Mammary epithelial cell (primary cell): Measurements from ENCODE around the gene ANKRD11.

ENCODE experiments used
- CTCF ChIP-seq, 2 donors: IDR thresholded peaks in 1 of 2; conservative IDR thresholded peaks in 1 of 2; 2 replicates each; pipeline ENCODE4 v1.5.1; 2011 to 2012; ENCODE audit warnings: inconsistent platforms in 2 of 2, low read length in 2 of 2, mild to moderate bottlenecking in 2 of 2, control low read depth in 1 of 2, low read depth in 1 of 2; ENCODE audit not compliant: insufficient read depth in 1 of 2; ENCODE audit errors: extremely low read depth in 1 of 2
- EZH2 ChIP-seq: IDR thresholded peaks from 2 replicates; pipeline ENCODE4 v1.6.1; 2012; ENCODE audit warnings: low read length, inconsistent platforms, borderline replicate concordance

GRCh38 chr16:89417352-89417751, 73.0 kb downstream of the ANKRD11 start:
- no peak for TF ChIP-seq EZH2
- TF ChIP-seq CTCF (conservative IDR thresholded peaks at IDR 0.05 in 1 of 2, IDR thresholded peaks at IDR 0.05 in 1 of 2; ENCODE audit: extremely low read depth in 1 of 2, insufficient read depth in 1 of 2, low read depth in 1 of 2, low read length in 2 of 2): no peak
